KMS-11 (cell line): ENCODE measurements around the gene GLB1L3.

Experiments used
- H2AFZ ChIP-seq: fragments of 200-600 bp; sonication (generic); 2 replicates; pipeline ENCODE4 v1.6.1; 2016; ENCODE audit warnings: antibody characterized with exemption, mixed run types, low read depth
- H3K27ac ChIP-seq: fragments of 200-600 bp; sonication (generic); 2 replicates; pipeline ENCODE4 v1.6.1; 2016; ENCODE audit warnings: mild to moderate bottlenecking, mixed run types
- H3K27me3 ChIP-seq: fragments of 200-600 bp; sonication (generic); 2 replicates; pipeline ENCODE4 v1.6.1; 2017; ENCODE audit warnings: mild to moderate bottlenecking, low read depth, mixed run types, moderate library complexity; ENCODE audit not compliant: insufficient read depth
- H3K36me3 ChIP-seq: fragments of 200-600 bp; sonication (generic); 2 replicates; pipeline ENCODE4 v1.6.1; 2017; ENCODE audit warnings: mild to moderate bottlenecking, mixed run types; ENCODE audit not compliant: insufficient read depth
- H3K4me1 ChIP-seq: fragments of 200-600 bp; sonication (generic); 2 replicates; pipeline ENCODE4 v1.6.1; 2016; ENCODE audit warnings: mild to moderate bottlenecking, low read depth, mixed run types; ENCODE audit not compliant: poor library complexity, severe bottlenecking
- H3K4me2 ChIP-seq: fragments of 200-600 bp; sonication (generic); 2 replicates; pipeline ENCODE4 v1.7.0; 2016; ENCODE audit warnings: mild to moderate bottlenecking, mixed run types
- H3K4me3 ChIP-seq: fragments of 200-600 bp; sonication (generic); IDR thresholded peaks from 2 replicates; pipeline ENCODE4 v1.6.1; 2017; ENCODE audit warnings: low read depth, low read length, mixed read lengths; ENCODE audit not compliant: insufficient read depth
- H3K79me2 ChIP-seq: fragments of 200-600 bp; sonication (generic); 2 replicates; pipeline ENCODE4 v1.6.1; 2016; ENCODE audit warnings: low read depth, mixed run types; ENCODE audit not compliant: insufficient read depth
- H3K9ac ChIP-seq: fragments of 200-600 bp; sonication (generic); 2 replicates; pipeline ENCODE4 v1.6.1; 2016; ENCODE audit warnings: mild to moderate bottlenecking, mixed run types
- H4K20me1 ChIP-seq: fragments of 200-600 bp; sonication (generic); 2 replicates; pipeline ENCODE4 v1.6.1; 2016; ENCODE audit warnings: mild to moderate bottlenecking, mixed run types; ENCODE audit not compliant: insufficient read depth
- CTCF ChIP-seq: fragments of 200-600 bp; sonication (generic); conservative IDR thresholded peaks from 2 replicates; pipeline ENCODE4 v1.6.1; 2017; ENCODE audit warnings: low read depth, mild to moderate bottlenecking, antibody characterized with exemption, low read length, moderate library complexity, mixed read lengths

Gene GLB1L3

GRCh38 chr11:134267461-134267860, 8.7 kb upstream of the GLB1L3 start:
- Histone ChIP-seq H3K4me2 (no peak overlapping the region), H3K27ac (no peak overlapping the region), H3K9ac (no peak overlapping the region), H3K4me3 (no peak overlapping the region), H3K79me2 (no peaks in the 10 kb centered on the region), H4K20me1 (no peaks in the 10 kb centered on the region), H3K27me3 (no peaks in the 10 kb centered on the region), H3K4me1 (peaks cover 14% of the 10 kb centered on the region), H3K36me3 (no peaks in the 10 kb centered on the region), H2AFZ (no peak overlapping the region)
- TF ChIP-seq CTCF: no peak

- H3K4me2 ChIP-seq: no peak overlapping the region
Observed at GRCh38 chr11:134267966-134268365, 8.2 kb upstream of the GLB1L3 start.

GRCh38 chr11:134270250-134270714, 5.9 kb upstream of the GLB1L3 start:
- H4K20me1 ChIP-seq: no peaks in the 10 kb centered on the region
- peak; percentile 56 for TF ChIP-seq CTCF
- no peak overlapping the region; the same call in 1 of the 2 replicates for H3K9ac ChIP-seq
- H3K4me3 ChIP-seq: no peak overlapping the region
- peak overlapping the region; percentile 53 for H3K4me2 ChIP-seq
- H3K79me2 ChIP-seq: no peaks in the 10 kb centered on the region
- H3K36me3 ChIP-seq: no peaks in the 10 kb centered on the region
- peak overlapping the region; percentile 32; the same call in 1 of the 2 replicates for H3K27ac ChIP-seq
- H2AFZ ChIP-seq: peak overlapping the region; percentile 47
- no peaks in the 10 kb centered on the region for H3K27me3 ChIP-seq
- peaks cover 30% of the 10 kb centered on the region for H3K4me1 ChIP-seq

More at GRCh38 chr11:134267966-134268365, 8.2 kb upstream of the GLB1L3 start:
- Histone ChIP-seq H3K79me2 (no peaks in the 10 kb centered on the region), H3K27me3 (no peaks in the 10 kb centered on the region), H3K9ac (no peak overlapping the region), H3K36me3 (no peaks in the 10 kb centered on the region), H3K4me3 (no peak overlapping the region), H3K4me1 (peaks cover 14% of the 10 kb centered on the region), H2AFZ (no peak overlapping the region), H4K20me1 (no peaks in the 10 kb centered on the region), H3K27ac (no peak overlapping the region)
- no peak for TF ChIP-seq CTCF

GRCh38 chr11:134271978-134272377, 4.2 kb upstream of the GLB1L3 start:
- no peak overlapping the region for H3K27ac ChIP-seq
- no peaks in the 10 kb centered on the region for H3K36me3 ChIP-seq
- peaks cover 30% of the 10 kb centered on the region for H3K4me1 ChIP-seq
- no peak for TF ChIP-seq CTCF
- no peak overlapping the region for H2AFZ ChIP-seq
- no peaks in the 10 kb centered on the region for H3K79me2 ChIP-seq
- H3K9ac ChIP-seq: no peak overlapping the region
- no peaks in the 10 kb centered on the region for H3K27me3 ChIP-seq
- H3K4me3 ChIP-seq: no peak overlapping the region
- no peak overlapping the region for H3K4me2 ChIP-seq
- no peaks in the 10 kb centered on the region for H4K20me1 ChIP-seq
